Putamen (tissue), 1 donor: ENCODE data around the gene PADI2.
"Not testable (repeated sequence)": the region's sequence is repeated elsewhere in the genome, so short reads cannot be mapped to it uniquely, and the experiment has no call there.

Source experiments
- DNase-seq: peaks from one replicate; pipeline ENCODE4 v3.0.0-alpha.2; 2016; ENCODE audit warnings: low spot score

The PADI2 gene

GRCh38 chr1:17081439-17081838 is 37.8 kb downstream of the PADI2 start:
- no peak for DNase-seq

GRCh38 chr1:17080880-17081279 is 38.4 kb downstream of the PADI2 start:
- no peak for DNase-seq

- DNase-seq: no peak
Measured at GRCh38 chr1:17080085-17080759, 39.0 kb downstream of the PADI2 start.

GRCh38 chr1:17078991-17079868 is 40.0 kb downstream of the PADI2 start:
- DNase-seq: no peak

GRCh38 chr1:17075470-17076255 is 43.6 kb downstream of the PADI2 start:
- DNase-seq: no peak

- DNase-seq: no peak
Measured at GRCh38 chr1:17071794-17072193, 47.5 kb downstream of the PADI2 start.

- no peak for DNase-seq
Measured at GRCh38 chr1:17070163-17070525, 49.1 kb downstream of the PADI2 start.

GRCh38 chr1:17069452-17070162 is 49.6 kb downstream of the PADI2 start:
- no peak for DNase-seq

GRCh38 chr1:17068789-17069188 is 50.5 kb downstream of the PADI2 start:
- DNase-seq: no peak

- no peak for DNase-seq
Measured at GRCh38 chr1:17067465-17068240, 51.6 kb downstream of the PADI2 start.

- DNase-seq: no peak
Measured at GRCh38 chr1:17067069-17067426, 52.2 kb downstream of the PADI2 start.

GRCh38 chr1:17066361-17067068 is 52.7 kb downstream of the PADI2 start:
- no peak for DNase-seq

- DNase-seq: no peak
Measured at GRCh38 chr1:17065666-17066065, 53.6 kb downstream of the PADI2 start.

- DNase-seq: not testable (repeated sequence)
Measured at GRCh38 chr1:17062751-17063150, 56.5 kb downstream of the PADI2 start.

GRCh38 chr1:17061892-17062291 is 57.4 kb downstream of the PADI2 start:
- no peak for DNase-seq

GRCh38 chr1:17061486-17061885 is 57.8 kb downstream of the PADI2 start:
- DNase-seq: no peak

GRCh38 chr1:17060306-17060749 is 58.9 kb downstream of the PADI2 start:
- no peak for DNase-seq

- peak; percentile 80 for DNase-seq
Measured at GRCh38 chr1:17059391-17060305, 59.6 kb downstream of the PADI2 start.

- DNase-seq: no peak
Measured at GRCh38 chr1:17056551-17056950, 62.7 kb downstream of the PADI2 start.
